Fibroblast of peridontal ligament (primary cell): Measurements from ENCODE around the gene OSER1.

ENCODE experiments used
- DNase-seq: peaks from one replicate; pipeline ENCODE4 v3.0.0-alpha.2; 2010; ENCODE audit errors: extremely low read depth

OSER1 gene

GRCh38 chr20:44174996-44175765 is 35.4 kb downstream of the OSER1 start:
- DNase-seq, result no peak

- DNase-seq, result no peak
Measured at GRCh38 chr20:44173846-44174245, 36.7 kb downstream of the OSER1 start.

GRCh38 chr20:44173116-44173515 is 37.5 kb downstream of the OSER1 start:
- DNase-seq, result no peak

GRCh38 chr20:44172572-44172950 is 38.0 kb downstream of the OSER1 start:
- DNase-seq, result no peak

GRCh38 chr20:44171775-44172571 is 38.6 kb downstream of the OSER1 start:
- DNase-seq, result no peak

- no peak for DNase-seq
Measured at GRCh38 chr20:44170816-44171410, 39.7 kb downstream of the OSER1 start.

GRCh38 chr20:44167736-44168135 is 42.8 kb downstream of the OSER1 start:
- no peak for DNase-seq

- DNase-seq, result peak; percentile 29
Measured at GRCh38 chr20:44166477-44166876, 44.1 kb downstream of the OSER1 start.

- peak; percentile 15 for DNase-seq
Measured at GRCh38 chr20:44166008-44166407, 44.6 kb downstream of the OSER1 start.

GRCh38 chr20:44160133-44160532 is 50.4 kb downstream of the OSER1 start:
- DNase-seq, result no peak

GRCh38 chr20:44159711-44160110 is 50.9 kb downstream of the OSER1 start:
- DNase-seq, result no peak

- no peak for DNase-seq
Measured at GRCh38 chr20:44159125-44159524, 51.4 kb downstream of the OSER1 start.

- no peak for DNase-seq
Measured at GRCh38 chr20:44157061-44157460, 53.5 kb downstream of the OSER1 start.

- DNase-seq, result peak; percentile 12
Measured at GRCh38 chr20:44154521-44155001, 56.0 kb downstream of the OSER1 start.

- DNase-seq, result peak; percentile 17
Measured at GRCh38 chr20:44153636-44154043, 56.9 kb downstream of the OSER1 start.

- no peak for DNase-seq
Measured at GRCh38 chr20:44151621-44152416, 58.8 kb downstream of the OSER1 start.

GRCh38 chr20:44146272-44146671 is 64.3 kb downstream of the OSER1 start:
- DNase-seq, result no peak
